Mucosa of descending colon (tissue), 3 donors: ENCODE results near the gene USP47. TPM values are rescaled to one million over a fixed set of nuclear protein-coding genes. Genes with fewer than 3 reads are reported as not detected.

Experiments
- ATAC-seq: fragments of 200-7000 bp; cut with Tn5 transposase; one replicate; pipeline ENCODE4 v1.9.1; 2020; ENCODE audit warnings: mild to moderate bottlenecking, moderate library complexity
- DNase-seq, 3 donors: peaks; one replicate each; pipeline ENCODE4 v3.0.0-alpha.2; 2020
- H3K36me3 ChIP-seq: fragments of 200-600 bp; one replicate; pipeline ENCODE4 v1.8.0; 2021; ENCODE audit warnings: low read depth, mild to moderate bottlenecking
- H3K4me1 ChIP-seq: fragments of 200-600 bp; one replicate; pipeline ENCODE4 v1.8.0; 2021; ENCODE audit warnings: low read depth, mild to moderate bottlenecking
- H3K4me3 ChIP-seq: fragments of 200-600 bp; one replicate; pipeline ENCODE4 v1.8.0; 2021; ENCODE audit warnings: mild to moderate bottlenecking
- H3K9me3 ChIP-seq: fragments of 200-600 bp; one replicate; pipeline ENCODE4 v1.8.0; 2021; ENCODE audit warnings: mild to moderate bottlenecking
- CTCF ChIP-seq: fragments of 200-600 bp; IDR thresholded peaks from one replicate; pipeline ENCODE4 v1.8.0; 2022; ENCODE audit warnings: antibody characterized with exemption, mild to moderate bottlenecking
- intact Hi-C, 2 donors: fragments of 100-400 bp; cut with DNase I in 1 of 2; cut with micrococcal nuclease in 1 of 2; formaldehyde crosslinking; loops; one replicate each; pipeline versions ENCODE4 v1.11.0 to v1.11.1; 2022; cut with DNase I, micrococcal nuclease
- total RNA-seq, 3 donors: library from RNA; stranded (reverse); fragmentation: NEBNext Ultra II Directional in 2 of 3; extraction: Animal tissue kit (Norgen Biotek cat#: 25700) in 2 of 3; gene quantifications; one replicate each; pipeline versions ENCODE4 v1.2.1 to v1.2.4, GENCODE V29; 2021 to 2023
- donor health status: DM: no; HTN: no; CAD: no; lungs with moderate emphysema.
- donor health status: DM: no; HTN: no; CAD: no.
- donor health status: DM: no; HTN: yes; CAD: no.

The USP47 gene
- total RNA-seq, 3 donors from 2014 or later, result 36.1 to 59.3 (median 39.1) TPM

- intact Hi-C loops, result no loop called here
- no peak for ATAC-seq
- H3K9me3 ChIP-seq, result no peaks in the 10 kb centered on the region
- no peak for DNase-seq
- no peak overlapping the region for H3K4me3 ChIP-seq
- no peak for TF ChIP-seq CTCF
- peaks cover 3% of the 10 kb centered on the region for H3K4me1 ChIP-seq
- H3K36me3 ChIP-seq, result no peaks in the 10 kb centered on the region
Measured at GRCh38 chr11:11971906-11972547, 130.3 kb downstream of the USP47 start.

- Histone ChIP-seq H3K9me3 (no peaks in the 10 kb centered on the region), H3K36me3 (no peaks in the 10 kb centered on the region), H3K4me1 (peaks cover 3% of the 10 kb centered on the region), H3K4me3 (no peak overlapping the region)
- no peak for DNase-seq
- ATAC-seq, result no peak
- TF ChIP-seq CTCF, result no peak
- intact Hi-C loops, result no loop called here
Measured at GRCh38 chr11:11972730-11973341, 131.1 kb downstream of the USP47 start.

- peak; percentile 17 for ATAC-seq
- Histone ChIP-seq H3K9me3 (no peaks in the 10 kb centered on the region), H3K4me3 (no peak overlapping the region), H3K36me3 (no peaks in the 10 kb centered on the region), H3K4me1 (peaks cover 3% of the 10 kb centered on the region)
- intact Hi-C loops, result no loop called here
- TF ChIP-seq CTCF, result no peak
- peak in 1 of 3 donors; percentile 27 for DNase-seq
Measured at GRCh38 chr11:11973361-11973800, 131.6 kb downstream of the USP47 start.

GRCh38 chr11:11973866-11974265 lies 132.1 kb downstream of the USP47 start:
- no peak for TF ChIP-seq CTCF
- Histone ChIP-seq H3K4me1 (peaks cover 3% of the 10 kb centered on the region), H3K4me3 (no peak overlapping the region), H3K9me3 (no peaks in the 10 kb centered on the region), H3K36me3 (no peaks in the 10 kb centered on the region)
- no peak for ATAC-seq
- intact Hi-C loops, result no loop called here
- DNase-seq, result no peak

GRCh38 chr11:11975201-11976092 lies 133.7 kb downstream of the USP47 start:
- peak; percentile 27 for ATAC-seq
- intact Hi-C loops, result no loop called here
- no peaks in the 10 kb centered on the region for H3K9me3 ChIP-seq
- H3K36me3 ChIP-seq, result no peaks in the 10 kb centered on the region
- H3K4me1 ChIP-seq, result peaks cover 3% of the 10 kb centered on the region
- no peak overlapping the region for H3K4me3 ChIP-seq
- DNase-seq, result no peak
- no peak for TF ChIP-seq CTCF
